ENCODE data around the gene DNM3.

The DNM3 gene

DNA sequence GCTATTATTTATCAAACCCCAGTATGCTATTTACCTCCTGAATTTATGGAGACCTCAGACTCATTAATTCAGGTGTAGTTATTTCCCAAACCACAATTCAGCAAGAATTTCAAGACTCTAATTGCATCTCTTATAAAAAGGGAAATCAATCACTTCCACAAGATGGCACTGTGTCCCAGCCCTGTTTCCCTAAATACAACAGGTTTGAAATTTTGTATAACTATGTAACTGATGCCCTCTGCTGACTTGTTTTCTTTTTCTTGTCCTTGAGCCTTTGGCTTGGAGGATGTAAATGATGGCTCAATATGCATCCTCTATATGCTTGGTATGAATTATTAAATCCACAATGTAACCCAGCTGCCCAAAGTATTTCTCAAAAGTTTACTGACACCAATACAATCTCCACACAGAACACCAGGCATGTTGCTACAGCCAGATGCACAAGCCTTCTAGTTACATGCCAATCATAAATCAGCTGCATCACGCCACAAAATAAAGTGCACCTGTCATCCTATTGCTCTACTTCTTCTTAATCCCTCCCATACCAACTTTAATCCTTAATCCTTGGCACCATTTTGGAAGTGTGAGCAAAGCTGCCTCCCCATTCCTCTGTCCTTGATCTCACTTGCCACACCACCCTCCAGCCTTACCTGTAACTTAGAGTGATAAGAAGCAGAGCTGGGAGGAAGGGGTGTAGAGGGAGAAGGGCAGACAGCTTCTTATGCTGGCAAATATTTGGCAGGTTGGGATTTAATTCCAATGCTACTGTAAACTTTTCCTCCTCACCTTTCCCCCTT lies 588.2 kb downstream of the DNM3 start:
- no peak for TF ChIP-seq EGR1 (IDR thresholded peaks at IDR 0.05)
- TF ChIP-seq TEAD4 (IDR thresholded peaks at IDR 0.05), result 0 out of 2 replicates have a peak, but pooled peaks have one; percentile 27
- TF ChIP-seq, protein P1, sequence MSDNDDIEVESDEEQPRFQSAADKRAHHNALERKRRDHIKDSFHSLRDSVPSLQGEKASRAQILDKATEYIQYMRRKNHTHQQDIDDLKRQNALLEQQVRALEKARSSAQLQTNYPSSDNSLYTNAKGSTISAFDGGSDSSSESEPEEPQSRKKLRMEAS (IDR thresholded peaks at IDR 0.05), result no peak
- TF ChIP-seq RAD21 (IDR thresholded peaks at IDR 0.05; ENCODE audit: low read depth), result peak; percentile 88

DNA sequence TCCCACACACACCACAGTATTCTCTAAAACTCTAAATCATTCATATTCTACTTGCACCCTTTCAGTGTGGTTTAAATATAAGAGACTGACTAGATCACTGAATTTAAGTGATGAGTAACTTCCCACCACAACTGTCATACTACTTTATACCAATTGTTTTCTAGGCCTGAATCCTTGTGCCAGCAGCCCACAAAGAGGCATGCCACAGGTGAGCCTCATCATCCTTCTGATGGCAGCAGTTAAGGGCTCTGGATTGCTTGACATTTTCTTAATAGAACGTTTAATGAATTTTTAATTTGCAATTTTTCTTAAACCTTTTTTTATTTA lies 588.8 kb downstream of the DNM3 start:
- TF ChIP-seq CEBPB (IDR thresholded peaks at IDR 0.05), result no peak
- no peak for TF ChIP-seq EGR1 (IDR thresholded peaks at IDR 0.05)
- TF ChIP-seq TAF1 (IDR thresholded peaks at IDR 0.05; ENCODE audit: low read depth), result no peak
- TF ChIP-seq TEAD4 (IDR thresholded peaks at IDR 0.05), result no peak
- TF ChIP-seq, protein P2, sequence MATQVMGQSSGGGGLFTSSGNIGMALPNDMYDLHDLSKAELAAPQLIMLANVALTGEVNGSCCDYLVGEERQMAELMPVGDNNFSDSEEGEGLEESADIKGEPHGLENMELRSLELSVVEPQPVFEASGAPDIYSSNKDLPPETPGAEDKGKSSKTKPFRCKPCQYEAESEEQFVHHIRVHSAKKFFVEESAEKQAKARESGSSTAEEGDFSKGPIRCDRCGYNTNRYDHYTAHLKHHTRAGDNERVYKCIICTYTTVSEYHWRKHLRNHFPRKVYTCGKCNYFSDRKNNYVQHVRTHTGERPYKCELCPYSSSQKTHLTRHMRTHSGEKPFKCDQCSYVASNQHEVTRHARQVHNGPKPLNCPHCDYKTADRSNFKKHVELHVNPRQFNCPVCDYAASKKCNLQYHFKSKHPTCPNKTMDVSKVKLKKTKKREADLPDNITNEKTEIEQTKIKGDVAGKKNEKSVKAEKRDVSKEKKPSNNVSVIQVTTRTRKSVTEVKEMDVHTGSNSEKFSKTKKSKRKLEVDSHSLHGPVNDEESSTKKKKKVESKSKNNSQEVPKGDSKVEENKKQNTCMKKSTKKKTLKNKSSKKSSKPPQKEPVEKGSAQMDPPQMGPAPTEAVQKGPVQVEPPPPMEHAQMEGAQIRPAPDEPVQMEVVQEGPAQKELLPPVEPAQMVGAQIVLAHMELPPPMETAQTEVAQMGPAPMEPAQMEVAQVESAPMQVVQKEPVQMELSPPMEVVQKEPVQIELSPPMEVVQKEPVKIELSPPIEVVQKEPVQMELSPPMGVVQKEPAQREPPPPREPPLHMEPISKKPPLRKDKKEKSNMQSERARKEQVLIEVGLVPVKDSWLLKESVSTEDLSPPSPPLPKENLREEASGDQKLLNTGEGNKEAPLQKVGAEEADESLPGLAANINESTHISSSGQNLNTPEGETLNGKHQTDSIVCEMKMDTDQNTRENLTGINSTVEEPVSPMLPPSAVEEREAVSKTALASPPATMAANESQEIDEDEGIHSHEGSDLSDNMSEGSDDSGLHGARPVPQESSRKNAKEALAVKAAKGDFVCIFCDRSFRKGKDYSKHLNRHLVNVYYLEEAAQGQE (IDR thresholded peaks at IDR 0.05; ENCODE audit: low read depth), result no peak
- no peak for TF ChIP-seq EP300 (IDR thresholded peaks at IDR 0.05; ENCODE audit: borderline replicate concordance)
- no peak for TF ChIP-seq TCF12 (IDR thresholded peaks at IDR 0.05; ENCODE audit: low read depth)
- TF ChIP-seq FOXM1 (IDR thresholded peaks at IDR 0.05; ENCODE audit: borderline replicate concordance, low read depth), result no peak
- TF ChIP-seq, protein P3, sequence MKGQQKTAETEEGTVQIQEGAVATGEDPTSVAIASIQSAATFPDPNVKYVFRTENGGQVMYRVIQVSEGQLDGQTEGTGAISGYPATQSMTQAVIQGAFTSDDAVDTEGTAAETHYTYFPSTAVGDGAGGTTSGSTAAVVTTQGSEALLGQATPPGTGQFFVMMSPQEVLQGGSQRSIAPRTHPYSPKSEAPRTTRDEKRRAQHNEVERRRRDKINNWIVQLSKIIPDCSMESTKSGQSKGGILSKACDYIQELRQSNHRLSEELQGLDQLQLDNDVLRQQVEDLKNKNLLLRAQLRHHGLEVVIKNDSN (IDR thresholded peaks at IDR 0.05), result no peak
- no peak for TF ChIP-seq ZBTB7A (IDR thresholded peaks at IDR 0.05; ENCODE audit: low read depth)

DNA sequence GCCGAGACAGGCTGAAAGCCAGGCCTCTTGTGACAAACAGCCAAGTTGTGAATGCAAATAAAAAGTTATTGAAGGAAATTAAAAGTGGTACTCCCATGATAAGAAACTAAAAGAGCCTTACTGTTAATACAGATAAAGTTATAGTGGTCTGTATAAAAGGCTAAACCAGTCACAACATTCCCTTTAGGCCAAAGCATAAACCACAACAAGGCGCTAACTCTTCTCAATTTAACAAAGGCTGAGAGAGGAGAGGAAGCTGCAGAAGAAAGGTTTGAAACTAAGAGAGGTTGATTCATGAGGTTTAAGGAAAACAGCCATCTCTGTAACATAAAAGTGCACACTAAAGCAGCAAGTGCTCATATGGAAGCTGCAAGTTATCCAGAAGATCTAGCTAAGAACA lies 589.9 kb downstream of the DNM3 start:
- TF ChIP-seq EGR1 (IDR thresholded peaks at IDR 0.05) (no peak), CREB1 (IDR thresholded peaks at IDR 0.05; ENCODE audit: low read depth) (no peak), FOXM1 (IDR thresholded peaks at IDR 0.05; ENCODE audit: borderline replicate concordance, low read depth) (no peak), TAF1 (IDR thresholded peaks at IDR 0.05; ENCODE audit: low read depth) (no peak), TEAD4 (IDR thresholded peaks at IDR 0.05) (no peak)
- TF ChIP-seq, protein P2 (IDR thresholded peaks at IDR 0.05; ENCODE audit: low read depth), result no peak
- TF ChIP-seq, protein P1 (IDR thresholded peaks at IDR 0.05), result no peak
- TF ChIP-seq, protein P3 (IDR thresholded peaks at IDR 0.05), result no peak

DNA sequence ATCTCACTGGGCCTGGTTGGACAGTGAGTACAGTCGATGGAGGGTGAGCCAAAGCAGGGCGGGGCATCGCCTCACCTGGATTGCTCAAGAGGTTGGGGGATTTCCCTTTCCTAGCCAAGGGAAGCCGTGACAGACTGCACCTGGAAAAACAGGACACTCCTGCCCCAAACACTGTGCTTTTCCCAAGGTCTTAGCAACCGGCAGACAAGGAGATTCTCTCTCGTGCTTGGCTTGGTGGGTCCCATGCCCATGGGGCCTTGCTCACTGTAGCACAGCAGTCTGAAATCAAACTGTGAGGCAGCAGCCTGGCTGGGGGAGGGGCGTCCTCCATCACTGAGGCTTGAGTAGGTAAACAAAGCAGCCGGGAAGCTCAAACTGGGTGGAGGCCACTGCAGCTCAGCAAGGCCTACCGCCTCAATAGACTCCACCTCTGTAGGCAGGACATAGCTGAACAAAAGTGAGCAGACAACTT lies 590.5 kb downstream of the DNM3 start:
- TF ChIP-seq EGR1 (IDR thresholded peaks at IDR 0.05) (no peak), YY1 (IDR thresholded peaks at IDR 0.05; ENCODE audit: low read depth) (no peak), TEAD4 (IDR thresholded peaks at IDR 0.05) (no peak), TCF12 (IDR thresholded peaks at IDR 0.05; ENCODE audit: low read depth) (no peak), CREB1 (IDR thresholded peaks at IDR 0.05; ENCODE audit: low read depth) (no peak), FOXM1 (IDR thresholded peaks at IDR 0.05; ENCODE audit: borderline replicate concordance, low read depth) (no peak), NFIC (IDR thresholded peaks at IDR 0.05) (no peak), EP300 (IDR thresholded peaks at IDR 0.05; ENCODE audit: borderline replicate concordance) (no peak), CEBPB (IDR thresholded peaks at IDR 0.05) (no peak)
- TF ChIP-seq, protein P3 (IDR thresholded peaks at IDR 0.05), result no peak
- TF ChIP-seq, protein P2 (IDR thresholded peaks at IDR 0.05; ENCODE audit: low read depth), result no peak
- TF ChIP-seq, protein P1 (IDR thresholded peaks at IDR 0.05), result no peak
